ENCODE data around the gene DTX3L. TPM values are rescaled to one million over a fixed set of nuclear protein-coding genes. Genes with fewer than 3 reads are reported as not detected.

Gene DTX3L
- total and polyA plus RNA-seq, 2 of the 13 experiments (the other 11 are each of a cell fraction or from before 2014, with no cell fraction given), result 2.5 to 10.9 TPM

DNA sequence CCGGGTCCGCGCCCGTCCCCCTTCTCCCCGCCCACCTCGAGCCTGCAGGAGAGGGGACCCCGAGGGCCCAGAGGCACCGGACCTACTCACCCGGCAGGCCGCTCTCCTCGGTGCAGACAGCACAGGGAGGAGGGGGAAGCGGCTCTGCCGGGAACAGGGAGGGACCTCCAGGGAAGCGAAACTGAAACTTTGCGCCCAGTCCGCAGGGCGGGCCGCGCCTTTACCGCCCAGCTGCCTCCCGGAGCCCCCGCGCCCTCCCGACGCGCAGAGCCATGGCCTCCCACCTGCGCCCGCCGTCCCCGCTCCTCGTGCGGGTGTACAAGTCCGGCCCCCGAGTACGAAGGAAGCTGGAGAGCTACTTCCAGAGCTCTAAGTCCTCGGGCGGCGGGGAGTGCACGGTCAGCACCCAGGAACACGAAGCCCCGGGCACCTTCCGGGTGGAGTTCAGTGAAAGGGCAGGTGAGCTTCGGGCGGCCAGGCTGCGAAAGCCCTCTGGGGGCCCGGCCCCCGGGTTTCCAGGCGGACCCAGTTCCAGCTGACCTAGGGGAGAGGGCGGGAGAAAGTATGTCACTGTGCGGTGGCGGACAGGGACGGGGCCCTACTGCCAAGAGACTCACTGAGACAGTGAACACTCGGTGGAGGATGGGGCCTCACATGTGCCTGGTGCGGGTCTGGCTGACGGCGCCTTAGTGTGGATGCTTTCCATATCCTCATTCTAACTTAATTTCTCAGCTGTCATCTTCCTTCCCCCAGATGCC, at the start of gene DTX3L, which contains the start of gene PARP9 (continued):
- TF ChIP-seq HNRNPUL1 (IDR thresholded peaks at IDR 0.05; ENCODE audit: low read depth, low read length), result no peak
- TF ChIP-seq, protein P1, sequence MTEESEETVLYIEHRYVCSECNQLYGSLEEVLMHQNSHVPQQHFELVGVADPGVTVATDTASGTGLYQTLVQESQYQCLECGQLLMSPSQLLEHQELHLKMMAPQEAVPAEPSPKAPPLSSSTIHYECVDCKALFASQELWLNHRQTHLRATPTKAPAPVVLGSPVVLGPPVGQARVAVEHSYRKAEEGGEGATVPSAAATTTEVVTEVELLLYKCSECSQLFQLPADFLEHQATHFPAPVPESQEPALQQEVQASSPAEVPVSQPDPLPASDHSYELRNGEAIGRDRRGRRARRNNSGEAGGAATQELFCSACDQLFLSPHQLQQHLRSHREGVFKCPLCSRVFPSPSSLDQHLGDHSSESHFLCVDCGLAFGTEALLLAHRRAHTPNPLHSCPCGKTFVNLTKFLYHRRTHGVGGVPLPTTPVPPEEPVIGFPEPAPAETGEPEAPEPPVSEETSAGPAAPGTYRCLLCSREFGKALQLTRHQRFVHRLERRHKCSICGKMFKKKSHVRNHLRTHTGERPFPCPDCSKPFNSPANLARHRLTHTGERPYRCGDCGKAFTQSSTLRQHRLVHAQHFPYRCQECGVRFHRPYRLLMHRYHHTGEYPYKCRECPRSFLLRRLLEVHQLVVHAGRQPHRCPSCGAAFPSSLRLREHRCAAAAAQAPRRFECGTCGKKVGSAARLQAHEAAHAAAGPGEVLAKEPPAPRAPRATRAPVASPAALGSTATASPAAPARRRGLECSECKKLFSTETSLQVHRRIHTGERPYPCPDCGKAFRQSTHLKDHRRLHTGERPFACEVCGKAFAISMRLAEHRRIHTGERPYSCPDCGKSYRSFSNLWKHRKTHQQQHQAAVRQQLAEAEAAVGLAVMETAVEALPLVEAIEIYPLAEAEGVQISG (CRISPR knock-in tag; IDR thresholded peaks at IDR 0.05), result peak; percentile 79
- TF ChIP-seq ZNF567 (CRISPR knock-in tag; IDR thresholded peaks at IDR 0.05; ENCODE audit: borderline replicate concordance), result peak; percentile 88; the same call in 1 of the 2 replicates
- peak; percentile 31; the same call in 1 of the 2 replicates for TF ChIP-seq GFI1 (CRISPR knock-in tag; IDR thresholded peaks at IDR 0.05; ENCODE audit: borderline replicate concordance)
- TF ChIP-seq, protein P2, sequence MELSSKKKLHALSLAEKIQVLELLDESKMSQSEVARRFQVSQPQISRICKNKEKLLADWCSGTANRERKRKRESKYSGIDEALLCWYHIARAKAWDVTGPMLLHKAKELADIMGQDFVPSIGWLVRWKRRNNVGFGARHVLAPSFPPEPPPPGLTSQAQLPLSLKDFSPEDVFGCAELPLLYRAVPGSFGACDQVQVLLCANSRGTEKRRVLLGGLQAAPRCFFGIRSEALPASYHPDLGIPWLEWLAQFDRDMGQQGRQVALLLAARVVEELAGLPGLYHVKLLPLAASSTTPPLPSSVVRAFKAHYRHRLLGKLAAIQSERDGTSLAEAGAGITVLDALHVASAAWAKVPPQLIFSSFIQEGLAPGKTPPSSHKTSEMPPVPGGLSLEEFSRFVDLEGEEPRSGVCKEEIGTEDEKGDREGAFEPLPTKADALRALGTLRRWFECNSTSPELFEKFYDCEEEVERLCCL (CRISPR knock-in tag; IDR thresholded peaks at IDR 0.05; ENCODE audit: borderline replicate concordance), result no peak
- TF ChIP-seq BORCS8-MEF2B (CRISPR knock-in tag; IDR thresholded peaks at IDR 0.05), result peak; percentile 93
- TF ChIP-seq MYC (CRISPR knock-in tag; IDR thresholded peaks at IDR 0.05; ENCODE audit: borderline replicate concordance), result peak; percentile 86
- TF ChIP-seq SCMH1 (CRISPR knock-in tag; IDR thresholded peaks at IDR 0.05; ENCODE audit: borderline replicate concordance), result no peak
- TF ChIP-seq, protein P3, sequence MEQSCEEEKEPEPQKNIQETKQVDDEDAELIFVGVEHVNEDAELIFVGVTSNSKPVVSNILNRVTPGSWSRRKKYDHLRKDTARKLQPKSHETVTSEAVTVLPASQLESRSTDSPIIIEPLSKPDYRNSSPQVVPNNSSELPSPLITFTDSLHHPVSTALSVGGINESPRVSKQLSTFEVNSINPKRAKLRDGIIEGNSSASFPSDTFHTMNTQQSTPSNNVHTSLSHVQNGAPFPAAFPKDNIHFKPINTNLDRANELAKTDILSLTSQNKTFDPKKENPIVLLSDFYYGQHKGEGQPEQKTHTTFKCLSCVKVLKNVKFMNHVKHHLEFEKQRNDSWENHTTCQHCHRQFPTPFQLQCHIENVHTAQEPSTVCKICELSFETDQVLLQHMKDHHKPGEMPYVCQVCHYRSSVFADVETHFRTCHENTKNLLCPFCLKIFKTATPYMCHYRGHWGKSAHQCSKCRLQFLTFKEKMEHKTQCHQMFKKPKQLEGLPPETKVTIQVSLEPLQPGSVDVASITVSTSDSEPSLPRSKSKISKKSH (CRISPR knock-in tag; IDR thresholded peaks at IDR 0.05; ENCODE audit: borderline replicate concordance), result peak; percentile 95
- TF ChIP-seq, protein P4, sequence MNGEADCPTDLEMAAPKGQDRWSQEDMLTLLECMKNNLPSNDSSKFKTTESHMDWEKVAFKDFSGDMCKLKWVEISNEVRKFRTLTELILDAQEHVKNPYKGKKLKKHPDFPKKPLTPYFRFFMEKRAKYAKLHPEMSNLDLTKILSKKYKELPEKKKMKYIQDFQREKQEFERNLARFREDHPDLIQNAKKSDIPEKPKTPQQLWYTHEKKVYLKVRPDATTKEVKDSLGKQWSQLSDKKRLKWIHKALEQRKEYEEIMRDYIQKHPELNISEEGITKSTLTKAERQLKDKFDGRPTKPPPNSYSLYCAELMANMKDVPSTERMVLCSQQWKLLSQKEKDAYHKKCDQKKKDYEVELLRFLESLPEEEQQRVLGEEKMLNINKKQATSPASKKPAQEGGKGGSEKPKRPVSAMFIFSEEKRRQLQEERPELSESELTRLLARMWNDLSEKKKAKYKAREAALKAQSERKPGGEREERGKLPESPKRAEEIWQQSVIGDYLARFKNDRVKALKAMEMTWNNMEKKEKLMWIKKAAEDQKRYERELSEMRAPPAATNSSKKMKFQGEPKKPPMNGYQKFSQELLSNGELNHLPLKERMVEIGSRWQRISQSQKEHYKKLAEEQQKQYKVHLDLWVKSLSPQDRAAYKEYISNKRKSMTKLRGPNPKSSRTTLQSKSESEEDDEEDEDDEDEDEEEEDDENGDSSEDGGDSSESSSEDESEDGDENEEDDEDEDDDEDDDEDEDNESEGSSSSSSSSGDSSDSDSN (CRISPR knock-in tag; IDR thresholded peaks at IDR 0.05), result peak; percentile 97
- TF ChIP-seq, protein P5, sequence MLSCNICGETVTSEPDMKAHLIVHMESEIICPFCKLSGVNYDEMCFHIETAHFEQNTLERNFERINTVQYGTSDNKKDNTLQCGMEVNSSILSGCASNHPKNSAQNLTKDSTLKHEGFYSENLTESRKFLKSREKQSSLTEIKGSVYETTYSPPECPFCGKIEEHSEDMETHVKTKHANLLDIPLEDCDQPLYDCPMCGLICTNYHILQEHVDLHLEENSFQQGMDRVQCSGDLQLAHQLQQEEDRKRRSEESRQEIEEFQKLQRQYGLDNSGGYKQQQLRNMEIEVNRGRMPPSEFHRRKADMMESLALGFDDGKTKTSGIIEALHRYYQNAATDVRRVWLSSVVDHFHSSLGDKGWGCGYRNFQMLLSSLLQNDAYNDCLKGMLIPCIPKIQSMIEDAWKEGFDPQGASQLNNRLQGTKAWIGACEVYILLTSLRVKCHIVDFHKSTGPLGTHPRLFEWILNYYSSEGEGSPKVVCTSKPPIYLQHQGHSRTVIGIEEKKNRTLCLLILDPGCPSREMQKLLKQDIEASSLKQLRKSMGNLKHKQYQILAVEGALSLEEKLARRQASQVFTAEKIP (CRISPR knock-in tag; IDR thresholded peaks at IDR 0.05; ENCODE audit: borderline replicate concordance), result no peak
- no peak for TF ChIP-seq ZNF615 (CRISPR knock-in tag; IDR thresholded peaks at IDR 0.05; ENCODE audit: borderline replicate concordance)
- TF ChIP-seq, protein P6, sequence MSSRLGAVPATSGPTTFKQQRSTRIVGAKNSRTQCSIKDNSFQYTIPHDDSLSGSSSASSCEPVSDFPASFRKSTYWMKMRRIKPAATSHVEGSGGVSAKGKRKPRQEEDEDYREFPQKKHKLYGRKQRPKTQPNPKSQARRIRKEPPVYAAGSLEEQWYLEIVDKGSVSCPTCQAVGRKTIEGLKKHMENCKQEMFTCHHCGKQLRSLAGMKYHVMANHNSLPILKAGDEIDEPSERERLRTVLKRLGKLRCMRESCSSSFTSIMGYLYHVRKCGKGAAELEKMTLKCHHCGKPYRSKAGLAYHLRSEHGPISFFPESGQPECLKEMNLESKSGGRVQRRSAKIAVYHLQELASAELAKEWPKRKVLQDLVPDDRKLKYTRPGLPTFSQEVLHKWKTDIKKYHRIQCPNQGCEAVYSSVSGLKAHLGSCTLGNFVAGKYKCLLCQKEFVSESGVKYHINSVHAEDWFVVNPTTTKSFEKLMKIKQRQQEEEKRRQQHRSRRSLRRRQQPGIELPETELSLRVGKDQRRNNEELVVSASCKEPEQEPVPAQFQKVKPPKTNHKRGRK (CRISPR knock-in tag; IDR thresholded peaks at IDR 0.05), result no peak
- no peak for TF ChIP-seq SOX6 (IDR thresholded peaks at IDR 0.05)
- peak; percentile 75 for TF ChIP-seq SOX6 (CRISPR knock-in tag; IDR thresholded peaks at IDR 0.05)
- TF ChIP-seq TBX2 (CRISPR knock-in tag; IDR thresholded peaks at IDR 0.05; ENCODE audit: borderline replicate concordance), result peak; percentile 86

Measured in HepG2 (cell line).